ENCODE data around the gene CCNL2. TPM values are rescaled to one million over a fixed set of nuclear protein-coding genes. Genes with fewer than 3 reads are reported as not detected.

The CCNL2 gene
- total and polyA plus RNA-seq, 2 of the 13 experiments (the other 11 are each of a cell fraction or from before 2014, with no cell fraction given): 105 to 340 TPM

GRCh38 chr1:1400576-1401456 is 1.7 kb upstream of the CCNL2 start (continued):
- TF ChIP-seq, protein P1, sequence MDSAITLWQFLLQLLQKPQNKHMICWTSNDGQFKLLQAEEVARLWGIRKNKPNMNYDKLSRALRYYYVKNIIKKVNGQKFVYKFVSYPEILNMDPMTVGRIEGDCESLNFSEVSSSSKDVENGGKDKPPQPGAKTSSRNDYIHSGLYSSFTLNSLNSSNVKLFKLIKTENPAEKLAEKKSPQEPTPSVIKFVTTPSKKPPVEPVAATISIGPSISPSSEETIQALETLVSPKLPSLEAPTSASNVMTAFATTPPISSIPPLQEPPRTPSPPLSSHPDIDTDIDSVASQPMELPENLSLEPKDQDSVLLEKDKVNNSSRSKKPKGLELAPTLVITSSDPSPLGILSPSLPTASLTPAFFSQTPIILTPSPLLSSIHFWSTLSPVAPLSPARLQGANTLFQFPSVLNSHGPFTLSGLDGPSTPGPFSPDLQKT (CRISPR knock-in tag; IDR thresholded peaks at IDR 0.05; ENCODE audit: borderline replicate concordance): no peak
- peak; percentile 71 for TF ChIP-seq PHF20 (CRISPR knock-in tag; IDR thresholded peaks at IDR 0.05)
- 0 out of 2 replicates have a peak, but pooled peaks have one; percentile 74 for TF ChIP-seq KIAA2018 (CRISPR knock-in tag; IDR thresholded peaks at IDR 0.05; ENCODE audit: borderline replicate concordance)
- peak; percentile 98 for TF ChIP-seq TFE3 (CRISPR knock-in tag; IDR thresholded peaks at IDR 0.05)
- TF ChIP-seq ZNF484 (CRISPR knock-in tag; IDR thresholded peaks at IDR 0.05; ENCODE audit: borderline replicate concordance, low read depth): no peak
- TF ChIP-seq CBX1 (IDR thresholded peaks at IDR 0.05; ENCODE audit: low read depth): peak; percentile 71
- no peak for TF ChIP-seq ZNF17 (CRISPR knock-in tag; IDR thresholded peaks at IDR 0.05)
- no peak for TF ChIP-seq ZSCAN12 (CRISPR knock-in tag; IDR thresholded peaks at IDR 0.05)
- TF ChIP-seq, protein P2, sequence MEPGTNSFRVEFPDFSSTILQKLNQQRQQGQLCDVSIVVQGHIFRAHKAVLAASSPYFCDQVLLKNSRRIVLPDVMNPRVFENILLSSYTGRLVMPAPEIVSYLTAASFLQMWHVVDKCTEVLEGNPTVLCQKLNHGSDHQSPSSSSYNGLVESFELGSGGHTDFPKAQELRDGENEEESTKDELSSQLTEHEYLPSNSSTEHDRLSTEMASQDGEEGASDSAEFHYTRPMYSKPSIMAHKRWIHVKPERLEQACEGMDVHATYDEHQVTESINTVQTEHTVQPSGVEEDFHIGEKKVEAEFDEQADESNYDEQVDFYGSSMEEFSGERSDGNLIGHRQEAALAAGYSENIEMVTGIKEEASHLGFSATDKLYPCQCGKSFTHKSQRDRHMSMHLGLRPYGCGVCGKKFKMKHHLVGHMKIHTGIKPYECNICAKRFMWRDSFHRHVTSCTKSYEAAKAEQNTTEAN (CRISPR knock-in tag; conservative IDR thresholded peaks at IDR 0.05): peak; percentile 88
- peak; percentile 96 for TF ChIP-seq GATAD2A (CRISPR knock-in tag; IDR thresholded peaks at IDR 0.05)
- peak; percentile 84; the same call in 1 of the 2 replicates for TF ChIP-seq SMAD9 (CRISPR knock-in tag; IDR thresholded peaks at IDR 0.05)
- TF ChIP-seq NFKBIZ (CRISPR knock-in tag; IDR thresholded peaks at IDR 0.05): peak; percentile 70; the same call in 1 of the 2 replicates
- TF ChIP-seq POLR2A (IDR thresholded peaks at IDR 0.05; ENCODE audit: insufficient read depth in 1 of 2, low read depth in 2 of 2, low read length in 2 of 2): peak in 1 of 2 experiments; percentile 17; a peak in 1 of 4 replicates
- peak; percentile 72 for TF ChIP-seq KMT2A (CRISPR knock-in tag; IDR thresholded peaks at IDR 0.05)
- no peak for TF ChIP-seq FOXM1 (CRISPR knock-in tag; IDR thresholded peaks at IDR 0.05)
- TF ChIP-seq CHCHD3 (CRISPR knock-in tag; IDR thresholded peaks at IDR 0.05): 0 out of 2 replicates have a peak, but pooled peaks have one; percentile 58
- peak; percentile 57 for TF ChIP-seq PHF8 (CRISPR knock-in tag; IDR thresholded peaks at IDR 0.05)
- peak; percentile 71 for TF ChIP-seq ZMYM4 (CRISPR knock-in tag; IDR thresholded peaks at IDR 0.05)
